Mesothelial cell of epicardium (in vitro differentiated cells): ENCODE data around the gene KCNJ14. TPM values are rescaled to one million over a fixed set of nuclear protein-coding genes. Genes with fewer than 3 reads are reported as not detected.
A peak's percentile ranks its signal among the peaks of the same experiment; 100 is the strongest.

Experiments
- DNase-seq, 2 experiments: peaks; one replicate each; pipeline ENCODE4 v3.0.0; 2021; ENCODE audit warnings: low spot score in 2 of 2; ENCODE audit not compliant: unreplicated experiment in 2 of 2
- H3K27ac Mint-ChIP-seq: 2 replicates; pipeline ENCODE4 v1.8.0; 2021; ENCODE audit warnings: mixed read lengths
- H3K27me3 Mint-ChIP-seq: 2 replicates; pipeline ENCODE4 v1.8.0; 2021; ENCODE audit warnings: low read depth, mixed read lengths
- H3K36me3 Mint-ChIP-seq: 2 replicates; pipeline ENCODE4 v1.8.0; 2021; ENCODE audit warnings: mixed read lengths
- H3K4me1 Mint-ChIP-seq: 2 replicates; pipeline ENCODE4 v1.8.0; 2021; ENCODE audit warnings: mixed read lengths
- H3K4me3 Mint-ChIP-seq: 2 replicates; pipeline ENCODE4 v1.8.0; 2021; ENCODE audit warnings: mild to moderate bottlenecking, moderate library complexity, mixed read lengths
- H3K9me3 Mint-ChIP-seq: 2 replicates; pipeline ENCODE4 v1.8.0; 2021; ENCODE audit warnings: mixed read lengths
- total RNA-seq: library from RNA; stranded (reverse); gene quantifications from 3 replicates; pipeline ENCODE4 v1.2.1, GENCODE V29; 2021
- TF ChIP-seq, protein P1 (sequence below): fragments of 200-600 bp; sonication (generic); IDR thresholded peaks from one replicate; pipeline ENCODE4 v1.5.0; 2021; ENCODE audit warnings: antibody characterized with exemption; ENCODE audit not compliant: unreplicated experiment

The KCNJ14 gene
- total RNA-seq, 1 donor from 2014 or later: 2.7 TPM

DNA sequence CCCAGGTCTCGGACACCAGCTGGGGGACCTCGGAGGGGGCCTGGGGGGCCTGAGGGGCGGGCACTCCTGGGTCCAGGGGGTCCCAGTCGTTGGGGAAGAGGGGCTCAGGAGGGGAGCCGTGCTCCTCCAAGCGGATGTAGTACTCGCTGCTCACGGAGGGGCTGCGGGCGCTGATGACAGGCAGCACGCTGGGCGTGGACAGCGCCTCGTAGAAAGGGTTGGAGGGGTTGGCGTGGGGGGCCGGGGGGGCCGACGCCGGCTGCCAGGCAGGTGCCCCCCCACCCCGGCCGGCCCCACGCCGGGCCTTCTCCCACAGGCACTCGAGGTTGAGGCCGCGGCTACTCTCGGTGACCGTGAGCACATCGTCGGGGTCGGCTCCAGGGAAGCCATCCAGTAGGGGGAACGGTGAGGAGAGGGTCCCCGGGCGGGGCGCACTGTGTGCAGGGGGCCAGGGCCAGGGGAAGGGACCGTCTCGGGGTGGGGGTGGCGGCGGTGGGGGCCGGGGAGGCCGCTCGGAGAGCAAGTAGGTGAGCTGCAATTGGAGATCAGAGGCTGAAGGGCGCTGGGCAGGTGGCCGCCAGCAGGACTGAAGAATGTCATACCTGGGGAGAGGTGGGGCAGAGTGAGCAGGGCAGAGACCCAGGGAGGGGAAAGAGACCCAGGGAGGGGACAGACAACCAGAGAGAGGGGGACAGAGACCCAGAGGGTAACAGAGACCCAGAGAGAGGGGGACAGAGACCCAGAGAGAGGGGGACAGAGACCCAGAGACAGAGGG is 44.1 kb downstream of the KCNJ14 start:
- H3K27ac Mint-ChIP-seq: peak overlapping the region; percentile 16
- H3K4me1 Mint-ChIP-seq: peaks cover 31% of the 10 kb centered on the region
- H3K27me3 Mint-ChIP-seq: no peaks in the 10 kb centered on the region
- DNase-seq: no peak
- no peaks in the 10 kb centered on the region for H3K9me3 Mint-ChIP-seq
- peak overlapping the region; percentile 53 for H3K4me3 Mint-ChIP-seq
- TF ChIP-seq, protein P1, sequence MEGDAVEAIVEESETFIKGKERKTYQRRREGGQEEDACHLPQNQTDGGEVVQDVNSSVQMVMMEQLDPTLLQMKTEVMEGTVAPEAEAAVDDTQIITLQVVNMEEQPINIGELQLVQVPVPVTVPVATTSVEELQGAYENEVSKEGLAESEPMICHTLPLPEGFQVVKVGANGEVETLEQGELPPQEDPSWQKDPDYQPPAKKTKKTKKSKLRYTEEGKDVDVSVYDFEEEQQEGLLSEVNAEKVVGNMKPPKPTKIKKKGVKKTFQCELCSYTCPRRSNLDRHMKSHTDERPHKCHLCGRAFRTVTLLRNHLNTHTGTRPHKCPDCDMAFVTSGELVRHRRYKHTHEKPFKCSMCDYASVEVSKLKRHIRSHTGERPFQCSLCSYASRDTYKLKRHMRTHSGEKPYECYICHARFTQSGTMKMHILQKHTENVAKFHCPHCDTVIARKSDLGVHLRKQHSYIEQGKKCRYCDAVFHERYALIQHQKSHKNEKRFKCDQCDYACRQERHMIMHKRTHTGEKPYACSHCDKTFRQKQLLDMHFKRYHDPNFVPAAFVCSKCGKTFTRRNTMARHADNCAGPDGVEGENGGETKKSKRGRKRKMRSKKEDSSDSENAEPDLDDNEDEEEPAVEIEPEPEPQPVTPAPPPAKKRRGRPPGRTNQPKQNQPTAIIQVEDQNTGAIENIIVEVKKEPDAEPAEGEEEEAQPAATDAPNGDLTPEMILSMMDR: no peak
- H3K36me3 Mint-ChIP-seq: no peaks in the 10 kb centered on the region

DNA sequence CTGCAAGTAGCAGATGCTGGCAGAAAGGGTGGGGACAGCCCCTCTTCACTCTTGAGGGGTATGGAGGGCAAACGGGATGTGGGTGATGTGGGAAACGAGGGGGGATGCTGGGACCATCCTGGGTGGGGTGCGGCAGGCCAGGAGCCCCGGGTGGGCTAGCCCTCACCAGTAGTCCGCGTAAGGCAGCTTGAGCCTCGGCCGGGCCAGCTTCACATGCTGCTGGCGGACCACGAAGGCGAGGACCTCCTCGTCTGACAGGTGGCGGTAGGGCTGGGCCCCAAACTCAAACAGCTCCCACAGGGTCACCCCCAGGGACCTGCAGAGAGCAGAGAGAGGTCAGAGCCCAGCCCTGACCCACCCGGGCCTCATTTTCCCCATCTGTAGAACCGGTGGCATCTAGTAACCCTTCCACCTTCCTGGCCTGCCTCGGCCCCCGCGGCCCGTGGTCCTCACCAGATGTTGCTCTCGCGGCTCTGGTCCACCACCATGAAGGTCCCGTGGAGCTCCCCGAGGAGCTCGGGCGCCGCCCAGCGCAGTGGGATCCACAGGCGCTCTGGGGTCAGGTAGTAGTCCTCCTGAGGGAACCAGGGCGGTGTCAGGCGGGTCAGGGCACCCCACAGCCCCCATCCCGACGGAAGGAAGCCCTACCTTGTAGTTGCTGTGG is 45.6 kb downstream of the KCNJ14 start:
- H3K27me3 Mint-ChIP-seq: no peaks in the 10 kb centered on the region
- peak overlapping the region; percentile 75 for H3K27ac Mint-ChIP-seq
- peaks cover 21% of the 10 kb centered on the region for H3K4me1 Mint-ChIP-seq
- TF ChIP-seq, protein P1: no peak
- H3K36me3 Mint-ChIP-seq: no peaks in the 10 kb centered on the region
- H3K4me3 Mint-ChIP-seq: peak overlapping the region; percentile 72
- H3K9me3 Mint-ChIP-seq: no peaks in the 10 kb centered on the region
- DNase-seq: no peak

DNA sequence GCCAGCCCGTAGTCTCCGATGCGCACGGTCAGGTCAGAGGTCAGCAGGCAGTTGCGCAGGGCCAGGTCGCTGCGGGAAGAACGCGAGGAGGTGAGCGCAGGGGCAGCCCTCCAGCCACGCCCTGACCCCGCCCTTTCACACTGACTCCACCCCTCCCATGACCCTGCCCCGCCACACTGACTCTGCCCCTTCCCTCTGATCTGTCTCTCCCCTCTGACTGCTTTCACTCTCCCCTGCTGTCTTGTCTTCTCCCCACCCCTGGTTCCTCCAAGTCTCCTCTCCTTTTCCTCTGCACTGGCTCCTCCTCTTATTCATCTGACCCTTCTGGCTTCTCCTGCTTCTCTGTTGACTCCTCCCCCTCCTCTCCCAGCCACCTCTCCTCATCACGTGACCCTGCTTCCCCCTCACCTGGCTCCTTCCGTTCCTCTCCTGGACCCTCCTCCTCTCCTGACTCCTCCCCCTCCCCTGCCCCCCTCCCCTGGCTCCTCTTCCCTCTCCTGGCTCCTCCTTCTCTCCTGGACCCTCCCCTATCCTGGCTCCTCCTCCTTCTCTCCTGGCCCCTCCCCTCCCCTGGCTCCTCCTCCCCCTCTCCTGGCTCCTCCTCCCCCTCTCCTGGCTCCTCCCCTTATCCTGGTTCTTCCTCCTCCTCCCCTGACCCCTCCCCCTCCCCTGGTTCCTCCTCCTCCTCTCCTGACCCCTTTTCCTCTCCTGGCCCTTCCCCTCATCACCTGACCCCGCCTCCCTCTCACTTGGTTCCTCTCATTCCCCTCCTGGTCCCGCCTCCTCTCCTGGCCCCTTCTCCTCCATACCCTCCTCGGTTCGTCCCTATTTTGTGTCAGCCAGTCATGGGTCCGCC is 46.3 kb downstream of the KCNJ14 start:
- Mint-ChIP-seq H3K9me3 (no peaks in the 10 kb centered on the region), H3K27ac (peak overlapping the region; percentile 97), H3K4me3 (peak overlapping the region; percentile 72), H3K36me3 (no peaks in the 10 kb centered on the region), H3K4me1 (peaks cover 21% of the 10 kb centered on the region), H3K27me3 (no peaks in the 10 kb centered on the region)
- DNase-seq: peak; percentile 93
- TF ChIP-seq, protein P1: no peak

DNA sequence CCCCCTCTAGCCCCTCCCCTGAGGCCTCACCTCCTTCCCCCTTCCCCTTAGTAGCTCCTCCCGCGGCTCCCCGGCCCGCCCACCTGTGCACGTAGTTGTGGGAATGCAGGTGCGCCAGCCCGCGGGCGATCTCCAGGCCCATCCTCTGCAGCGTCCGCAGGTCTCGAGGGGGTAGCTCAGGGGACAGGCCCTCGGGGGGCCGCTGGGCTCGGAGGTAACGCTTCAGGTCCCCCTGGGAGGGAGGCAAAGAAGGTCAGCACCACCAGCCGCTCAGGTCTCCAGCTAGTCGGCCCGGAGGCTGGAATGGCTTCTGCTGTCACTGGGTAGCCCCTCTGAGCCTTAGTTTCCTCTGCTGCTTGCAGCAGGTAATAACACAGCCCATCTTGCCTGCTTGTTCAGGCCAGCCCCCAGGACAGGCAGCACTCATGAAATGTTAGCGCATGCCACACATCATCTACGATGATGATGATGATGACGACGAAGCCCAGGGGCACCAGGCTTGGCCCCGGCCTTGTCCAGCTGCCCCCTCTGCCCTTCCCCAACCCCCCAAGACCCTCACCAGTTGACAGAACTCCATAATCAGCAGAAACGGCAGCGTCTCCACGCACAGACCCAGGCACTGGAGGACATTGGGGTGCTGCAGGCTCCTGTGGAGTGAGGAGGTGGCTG is 47.1 kb downstream of the KCNJ14 start:
- H3K27ac Mint-ChIP-seq: peak overlapping the region; percentile 97
- DNase-seq: no peak

More for the DNA sequence above, 47.1 kb downstream of the KCNJ14 start:
- no peaks in the 10 kb centered on the region for H3K9me3 Mint-ChIP-seq
- peaks cover 21% of the 10 kb centered on the region for H3K4me1 Mint-ChIP-seq
- H3K36me3 Mint-ChIP-seq: no peaks in the 10 kb centered on the region
- no peaks in the 10 kb centered on the region for H3K27me3 Mint-ChIP-seq
- TF ChIP-seq, protein P1: no peak
- H3K4me3 Mint-ChIP-seq: peak overlapping the region; percentile 55
